EL (cell line): ENCODE results near the gene RNFT2.
A peak's percentile ranks its signal among the peaks of the same experiment; 100 is the strongest.
"Not testable (repeated sequence)": the region's sequence is repeated elsewhere in the genome, so short reads cannot be mapped to it uniquely, and the experiment has no call there.

Experiments
- DNase-seq: peaks from one replicate; pipeline ENCODE4 v3.0.0-alpha.2; 2016

Gene RNFT2

DNA sequence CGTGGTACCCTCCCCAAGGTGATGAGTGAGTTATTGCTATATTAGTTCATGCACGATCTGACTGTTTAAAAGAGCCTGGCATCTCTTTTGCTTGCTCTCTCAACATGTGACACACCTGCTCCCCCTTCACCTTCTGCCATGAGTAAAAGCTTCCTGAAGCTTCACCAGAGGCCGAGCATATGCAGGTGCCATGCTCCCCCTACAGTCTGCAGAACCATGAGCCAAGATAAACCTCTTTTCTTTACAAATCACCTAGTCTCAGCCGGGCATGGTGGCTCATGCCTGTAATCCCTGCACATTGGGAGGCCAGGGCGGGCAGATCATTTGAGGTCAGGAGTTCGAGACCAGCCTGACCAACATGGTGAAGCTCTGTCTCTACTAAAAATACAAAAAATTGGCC lies 61.8 kb downstream of the RNFT2 start:
- DNase-seq: no peak

DNA sequence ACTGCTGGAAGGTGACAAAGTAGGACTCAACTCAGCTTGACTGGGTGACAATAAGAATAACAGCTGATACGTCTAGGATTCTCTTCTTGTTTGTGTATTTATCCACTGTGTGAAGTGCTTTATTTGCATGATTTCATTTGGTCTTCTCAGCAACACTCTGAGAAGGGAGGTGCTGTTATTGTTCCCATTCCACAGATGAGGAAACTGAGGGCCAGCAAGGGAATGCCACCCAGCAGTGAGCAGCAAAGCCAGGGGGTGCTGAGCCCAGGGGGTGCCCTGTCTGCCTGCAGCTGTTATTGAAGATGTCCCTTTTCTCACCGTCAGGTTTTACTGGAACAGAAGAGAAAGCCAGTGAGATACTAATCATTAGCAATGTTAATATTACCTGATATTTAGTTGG lies 62.8 kb downstream of the RNFT2 start:
- DNase-seq: no peak

DNA sequence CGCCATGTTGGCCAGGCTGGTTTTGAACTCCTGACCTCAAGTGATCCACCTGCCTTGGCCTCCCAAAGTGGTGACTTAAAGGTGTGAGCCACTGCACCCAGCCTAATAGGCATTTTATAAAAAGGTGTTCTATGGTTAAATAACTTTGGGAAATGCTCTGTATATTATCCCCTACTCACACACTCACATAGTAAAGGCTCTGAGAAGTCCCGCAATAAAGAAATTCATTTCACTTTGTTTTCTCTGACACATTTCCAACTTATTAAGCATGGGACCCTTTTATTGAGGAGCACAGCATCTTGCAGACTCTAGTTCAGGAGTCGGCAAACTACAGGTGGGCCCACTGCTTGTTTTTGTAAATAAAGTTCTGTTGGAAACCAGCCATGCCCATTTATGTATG lies 63.9 kb downstream of the RNFT2 start:
- no peak for DNase-seq

DNA sequence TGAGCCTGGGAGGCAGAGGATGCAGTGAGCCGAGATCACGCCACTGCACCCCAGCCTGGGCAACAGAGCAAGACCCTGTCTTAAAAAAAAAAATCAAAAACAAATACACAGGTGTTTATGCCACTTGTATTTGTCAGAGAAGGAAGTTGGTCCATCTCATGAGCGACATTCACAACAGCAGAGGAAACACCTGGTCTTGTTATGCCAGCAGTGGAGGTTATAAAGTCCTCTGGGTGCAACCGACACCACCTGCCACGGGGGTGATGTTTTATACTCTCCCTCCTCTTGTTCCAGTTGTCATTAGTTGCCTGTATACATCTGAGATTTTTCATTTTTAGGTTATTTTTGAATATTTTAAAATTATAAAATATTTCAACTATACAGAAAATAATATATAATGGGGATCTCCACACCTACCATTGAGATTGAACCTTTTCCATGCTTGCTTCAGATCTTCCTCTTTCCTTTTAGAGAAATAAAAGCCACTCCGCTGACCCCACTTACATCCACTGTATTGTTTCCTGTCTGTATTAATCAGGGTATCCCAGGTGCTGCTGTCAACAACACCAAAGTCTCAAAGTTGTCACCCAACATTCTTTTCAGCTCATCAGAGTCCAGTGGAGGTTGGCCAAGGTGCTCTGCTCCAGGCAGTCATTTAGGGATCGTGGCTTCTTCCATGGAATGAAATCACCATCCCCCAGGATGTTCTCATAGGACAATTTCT lies 65.1 kb downstream of the RNFT2 start:
- no peak for DNase-seq

DNA sequence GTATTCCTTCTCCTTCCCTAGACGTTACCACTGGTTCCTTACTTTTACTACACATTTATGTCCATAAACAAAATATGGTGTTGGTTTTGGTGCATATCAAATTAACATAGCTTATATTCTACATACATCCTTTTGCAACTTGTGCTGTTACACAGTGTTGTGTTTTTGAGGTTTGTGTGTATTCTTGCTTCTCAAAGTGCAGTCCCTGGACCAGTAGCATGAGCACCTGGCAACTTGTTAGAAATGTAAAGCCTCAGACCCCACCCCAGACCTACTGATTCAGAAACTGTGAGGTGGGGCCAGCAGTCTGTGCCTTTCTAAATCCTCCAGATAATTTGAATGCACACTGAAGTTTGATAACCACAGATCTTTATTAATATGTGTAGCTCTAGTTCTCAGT lies 65.9 kb downstream of the RNFT2 start:
- DNase-seq: no peak

DNA sequence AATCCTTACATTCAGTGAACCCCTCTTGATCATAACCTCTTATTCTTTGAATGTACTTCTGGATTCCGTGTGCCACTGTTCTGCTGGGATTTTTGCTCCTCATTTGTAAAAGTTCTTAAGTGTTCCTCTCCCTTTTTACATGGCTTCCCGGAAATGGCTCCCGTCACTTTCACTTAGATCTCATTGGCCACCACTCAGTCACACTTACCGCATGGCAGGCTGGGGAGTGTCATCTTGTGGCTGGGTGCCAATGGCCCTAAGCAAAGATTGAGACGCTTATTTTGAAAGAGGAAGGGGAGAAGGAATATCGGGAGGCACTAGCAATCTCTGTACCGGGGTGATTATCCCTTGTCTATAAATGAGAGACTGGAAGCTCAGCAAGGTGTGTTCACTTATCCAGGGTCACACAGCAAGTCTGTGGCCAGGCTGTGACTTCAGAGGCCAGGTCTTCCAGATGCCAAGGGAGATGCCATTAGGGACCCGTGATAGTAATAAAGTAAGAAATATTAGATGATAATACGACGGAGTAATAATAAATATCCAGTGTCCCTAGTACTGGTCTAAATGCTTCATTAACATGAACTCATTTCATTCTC lies 68.8 kb downstream of the RNFT2 start:
- peak; percentile 9 for DNase-seq

DNA sequence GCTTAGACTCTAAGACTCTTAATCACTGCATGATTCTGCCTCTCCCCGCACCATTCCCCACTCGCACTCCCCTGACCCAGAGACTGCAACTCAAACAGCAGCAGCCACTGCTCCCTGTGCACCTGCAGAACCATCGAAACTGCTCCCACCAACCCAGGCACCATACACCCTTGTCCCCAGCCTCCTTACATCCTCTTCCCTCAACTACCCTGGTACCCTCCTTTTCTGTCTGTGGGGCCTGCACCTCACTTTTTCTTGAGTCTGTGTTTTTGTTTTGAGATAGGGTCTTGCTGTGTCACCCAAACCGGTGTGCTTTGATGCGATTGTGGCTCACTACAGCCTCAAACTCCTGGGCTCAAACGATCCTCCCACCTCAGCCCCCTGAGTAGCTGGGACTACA lies 69.4 kb downstream of the RNFT2 start:
- DNase-seq: no peak

DNA sequence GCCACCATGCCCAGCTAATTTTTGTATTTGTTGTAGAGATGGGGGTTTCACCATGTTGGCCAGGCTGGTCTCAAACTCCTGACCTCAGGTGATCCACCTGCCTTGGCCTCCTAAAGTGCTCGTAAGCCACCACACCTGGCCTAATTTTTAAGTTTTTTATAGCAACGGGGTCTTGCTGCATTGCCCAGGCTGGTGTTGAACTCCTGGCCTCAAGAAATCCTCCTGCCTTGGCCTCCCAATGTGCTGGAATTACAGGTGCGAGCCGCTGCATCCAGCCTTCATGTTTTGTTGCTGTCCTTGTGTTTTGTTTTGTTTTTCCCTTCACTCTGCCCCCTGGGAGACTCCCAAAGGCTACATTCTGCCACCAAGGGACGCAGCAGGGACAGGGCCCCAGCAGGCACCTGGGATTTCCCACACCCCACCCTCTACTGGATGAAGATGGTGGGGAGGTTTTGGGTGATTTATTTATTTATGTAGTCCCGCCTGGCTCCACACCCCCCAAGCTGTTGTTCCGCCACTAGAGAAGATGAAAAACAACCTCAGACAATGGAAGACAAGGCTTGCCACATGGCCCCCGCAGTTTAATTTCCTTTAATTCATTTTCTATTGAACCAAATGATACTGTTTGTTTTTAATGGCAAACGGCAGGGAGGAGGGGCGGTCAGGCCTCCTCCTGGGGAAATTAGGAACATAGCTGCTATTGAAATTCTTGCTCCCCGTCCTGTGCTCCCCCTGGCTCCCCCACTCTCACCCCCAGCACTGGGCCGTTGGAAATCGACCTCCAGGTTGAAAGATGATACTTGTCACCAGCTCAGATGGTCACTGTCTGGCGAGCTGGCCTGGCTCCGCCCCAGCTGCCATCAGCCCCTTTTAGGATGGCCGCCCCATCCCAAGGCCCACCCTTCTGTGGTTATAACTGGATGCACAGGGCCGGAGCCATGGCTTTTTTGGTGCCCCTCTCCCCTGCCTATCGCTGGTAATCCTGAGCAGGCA lies 70.3 kb downstream of the RNFT2 start:
- no peak for DNase-seq

DNA sequence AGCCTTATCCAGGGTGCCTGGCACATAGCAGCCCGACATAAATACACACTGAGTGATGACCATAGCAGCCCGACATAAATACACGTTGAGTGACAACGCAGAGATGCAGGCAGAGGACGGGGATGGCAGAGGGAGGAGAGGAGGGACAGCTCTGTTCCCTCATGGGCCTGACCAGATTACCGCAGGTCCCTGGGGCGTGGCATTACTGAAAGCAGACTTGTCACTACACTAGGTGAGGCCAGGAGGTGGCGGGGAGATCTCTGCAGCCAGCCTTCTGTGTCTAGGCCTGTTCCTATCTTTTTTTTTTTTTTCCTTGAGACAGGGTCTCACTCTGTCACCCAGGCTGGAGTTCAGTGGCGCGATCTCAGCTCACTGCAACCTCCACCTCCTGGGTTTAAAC lies 74.1 kb downstream of the RNFT2 start:
- DNase-seq: no peak

DNA sequence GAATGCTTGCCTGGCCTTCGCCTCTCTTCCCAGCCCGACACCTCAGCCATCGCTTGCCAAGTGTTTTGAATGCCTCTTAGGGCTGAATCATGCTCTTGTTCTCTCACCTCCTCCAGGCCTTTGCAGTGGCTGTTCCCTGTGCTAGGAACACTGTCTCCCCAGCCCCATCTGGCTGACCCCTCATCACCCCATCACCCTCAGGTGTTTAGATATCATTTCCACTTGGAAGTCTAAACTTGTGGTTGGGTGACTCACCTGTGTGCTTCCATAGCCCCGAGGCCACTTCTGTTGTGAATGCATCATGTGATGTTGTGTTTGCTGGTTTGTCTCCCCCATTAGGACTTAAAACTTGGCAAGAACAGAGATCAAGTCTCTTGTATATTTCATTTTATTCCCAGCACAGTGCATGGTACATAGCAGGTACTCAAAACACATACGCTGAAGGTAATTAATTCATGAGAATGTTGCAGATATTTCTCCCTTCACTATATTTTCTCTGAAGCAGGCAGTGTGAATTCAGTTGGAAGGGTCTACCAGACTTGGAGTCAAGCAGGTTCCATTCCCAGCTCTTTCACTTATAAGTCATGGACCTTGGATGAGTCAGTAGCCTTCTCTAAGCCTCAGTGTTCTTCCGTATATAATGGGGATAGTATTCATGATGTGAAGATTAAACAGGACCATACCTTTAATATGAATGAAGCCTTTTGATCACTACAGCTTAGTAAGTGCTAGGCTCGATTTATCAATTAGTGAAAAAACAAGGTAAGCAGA lies 75.3 kb downstream of the RNFT2 start:
- peak; percentile 18 for DNase-seq

DNA sequence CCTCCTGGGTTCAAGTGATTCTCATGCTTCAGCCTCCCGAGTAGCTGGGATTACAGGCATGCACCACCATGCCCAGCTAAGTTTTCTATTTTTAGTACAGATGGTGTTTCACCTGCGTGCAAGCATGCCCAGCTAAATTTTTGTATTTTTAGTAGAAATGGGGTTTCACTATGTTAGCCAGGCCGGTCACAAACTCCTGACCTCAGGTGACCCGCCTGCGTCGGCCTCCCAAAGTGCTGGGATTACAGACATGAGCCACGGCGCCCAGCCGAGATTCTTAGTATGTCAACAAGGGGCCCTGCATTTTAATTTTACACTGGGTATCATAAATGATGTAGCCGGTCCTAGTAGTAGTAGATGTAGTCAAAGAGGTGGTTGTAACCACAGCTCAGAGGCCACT lies 76.7 kb downstream of the RNFT2 start:
- not testable (repeated sequence) for DNase-seq

DNA sequence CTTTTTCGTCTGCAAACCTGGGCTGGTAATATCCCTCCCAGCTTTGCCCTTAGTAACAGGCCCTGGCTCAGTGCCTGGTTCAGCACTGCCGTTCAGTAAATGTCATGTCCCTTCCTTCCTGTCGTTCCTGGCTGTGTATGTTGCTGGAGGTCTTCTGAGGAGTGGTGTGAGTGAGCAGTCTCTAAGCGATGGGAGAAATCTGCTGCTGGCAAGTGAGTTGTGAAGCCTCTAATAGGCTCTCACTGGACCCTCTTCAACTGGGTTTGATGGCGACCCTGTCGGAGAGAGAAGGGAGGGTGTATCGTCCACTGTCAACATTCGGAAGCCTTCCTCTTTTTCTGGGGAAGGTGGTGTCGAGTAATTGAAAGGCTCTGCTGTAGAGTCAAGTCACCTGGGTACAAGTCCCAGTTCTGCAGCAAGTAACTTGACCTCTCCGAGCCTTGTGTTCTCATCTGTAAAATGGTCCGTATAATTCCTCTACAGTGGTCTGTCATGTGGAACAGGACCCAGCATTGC lies 80.3 kb downstream of the RNFT2 start:
- DNase-seq: peak; percentile 20

DNA sequence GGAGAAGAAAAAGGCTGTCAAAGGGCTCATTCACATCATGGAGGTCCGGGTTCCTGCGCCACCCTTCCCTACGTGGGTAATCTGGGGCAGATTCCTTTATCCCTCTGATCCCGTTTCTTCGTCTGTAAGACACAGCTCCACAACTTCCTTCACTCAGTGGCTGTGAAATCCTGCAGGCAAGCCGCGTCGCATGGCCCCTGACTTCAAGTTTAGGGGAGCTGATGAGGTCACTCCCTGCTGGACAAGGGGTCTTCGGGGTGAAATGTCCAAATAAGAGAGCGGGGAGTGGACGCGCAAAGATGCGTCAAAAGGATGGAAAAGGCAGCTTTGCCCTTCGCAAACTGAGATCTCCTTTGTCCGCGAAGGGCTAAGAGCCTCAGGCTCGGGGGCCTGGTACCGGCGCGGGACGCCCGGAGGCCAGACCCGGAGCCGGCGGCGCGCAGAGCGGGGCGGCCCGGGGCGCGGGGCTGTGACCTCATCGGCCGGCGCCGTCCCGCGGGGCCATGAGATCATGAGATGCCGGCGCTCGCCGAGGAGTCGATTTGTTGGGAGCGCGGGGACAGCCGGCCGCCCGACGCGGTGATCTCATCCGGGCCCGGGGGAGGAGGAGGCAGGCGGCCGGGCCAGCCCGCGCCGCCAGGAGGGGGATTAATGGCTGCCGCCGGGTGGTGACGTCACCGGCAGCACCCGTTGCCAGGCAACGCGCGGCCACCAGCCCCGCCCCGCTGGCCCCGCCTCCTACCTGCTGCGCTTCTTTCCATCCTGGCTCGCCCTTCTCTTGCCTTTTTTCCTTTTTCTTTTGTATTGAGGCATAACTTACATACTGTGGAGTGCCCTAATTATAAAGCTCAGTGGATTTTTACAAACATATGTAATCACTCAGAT lies 81.1 kb downstream of the RNFT2 start:
- peak; percentile 95 for DNase-seq

DNA sequence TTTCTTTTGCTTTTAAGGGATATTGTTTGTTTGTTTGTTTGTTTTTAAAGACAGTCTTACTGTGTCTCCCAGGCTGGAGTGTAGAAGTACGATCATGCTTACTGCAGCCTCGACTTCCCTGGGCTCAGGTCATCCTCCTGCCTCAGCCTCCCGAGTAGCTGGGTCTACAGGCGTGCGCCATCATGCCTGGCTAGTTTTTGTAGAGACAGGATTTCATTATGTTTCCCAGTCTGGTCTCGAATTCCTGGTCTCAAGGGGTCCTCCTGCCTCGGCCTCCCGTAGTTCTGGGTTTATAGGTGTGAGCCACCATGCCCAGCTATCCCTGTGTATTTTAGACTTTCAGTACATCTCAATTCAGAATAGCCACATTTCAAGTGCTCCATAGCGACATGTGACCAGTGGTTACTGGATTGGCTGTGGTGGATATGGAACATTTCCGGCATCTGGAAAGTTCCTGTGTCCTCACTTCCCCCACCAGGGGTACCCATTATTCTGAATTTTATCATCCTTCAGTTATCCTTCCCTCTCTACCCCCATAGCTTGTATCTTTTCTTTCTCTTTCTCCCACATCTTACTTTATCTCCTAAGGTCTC lies 82.0 kb downstream of the RNFT2 start:
- no peak for DNase-seq

DNA sequence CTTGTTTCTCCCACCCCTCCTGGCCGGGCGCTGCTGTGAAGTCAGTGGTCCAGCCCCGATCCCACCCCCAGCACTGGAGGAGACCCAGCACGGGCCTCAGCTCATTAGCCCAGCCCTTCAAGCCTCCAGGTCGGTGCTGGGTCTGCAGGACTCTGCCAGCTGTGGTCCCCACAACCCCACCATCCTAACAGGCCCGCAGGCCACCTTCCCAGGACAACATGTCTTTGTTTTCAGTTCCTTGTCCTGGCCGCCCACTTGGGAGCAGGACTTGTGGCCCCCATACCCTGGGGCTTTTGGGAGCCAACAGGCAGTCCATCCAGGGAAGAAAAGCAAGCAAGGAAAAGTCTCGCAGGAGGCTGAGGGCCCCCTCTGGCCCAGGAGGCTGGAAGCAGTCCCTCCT lies 83.2 kb downstream of the RNFT2 start:
- no peak for DNase-seq

DNA sequence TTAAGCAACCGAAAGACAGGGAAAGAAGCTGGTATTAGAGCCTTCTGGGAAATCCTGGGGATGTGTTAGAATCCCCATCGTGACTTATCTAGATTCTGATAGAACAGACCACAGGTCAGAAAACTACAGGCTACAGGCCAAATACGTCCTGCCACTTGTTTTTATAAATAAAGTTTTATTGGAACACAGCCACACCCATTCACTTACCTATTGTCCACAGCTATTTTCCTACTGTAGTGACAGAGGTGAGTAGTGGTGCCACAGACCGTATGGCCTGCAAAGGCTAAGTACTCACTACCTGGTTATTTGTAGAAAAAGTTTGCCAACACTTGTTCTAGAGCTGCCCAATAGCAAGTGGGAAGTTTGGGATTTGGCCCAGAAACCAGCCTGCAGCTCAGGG lies 89.3 kb downstream of the RNFT2 start:
- no peak for DNase-seq

DNA sequence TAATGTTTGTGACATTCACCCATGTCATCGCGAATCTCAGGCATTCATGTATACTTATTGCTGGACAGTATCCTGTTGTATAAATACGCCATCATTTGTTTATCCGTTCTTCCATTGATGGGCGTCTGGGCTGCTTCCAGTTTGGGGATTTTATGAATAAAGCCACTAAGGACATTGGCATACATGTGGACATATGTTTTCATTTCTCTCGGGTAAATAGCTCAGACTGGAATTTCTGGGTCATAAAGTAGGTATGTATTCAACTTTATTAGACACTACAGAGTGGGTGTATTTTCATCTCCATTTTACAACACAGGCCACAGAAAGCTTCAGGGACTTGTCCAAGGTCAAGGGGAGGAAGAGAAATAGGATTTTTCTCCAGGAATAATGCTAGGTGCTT lies 94.2 kb downstream of the RNFT2 start:
- no peak for DNase-seq

DNA sequence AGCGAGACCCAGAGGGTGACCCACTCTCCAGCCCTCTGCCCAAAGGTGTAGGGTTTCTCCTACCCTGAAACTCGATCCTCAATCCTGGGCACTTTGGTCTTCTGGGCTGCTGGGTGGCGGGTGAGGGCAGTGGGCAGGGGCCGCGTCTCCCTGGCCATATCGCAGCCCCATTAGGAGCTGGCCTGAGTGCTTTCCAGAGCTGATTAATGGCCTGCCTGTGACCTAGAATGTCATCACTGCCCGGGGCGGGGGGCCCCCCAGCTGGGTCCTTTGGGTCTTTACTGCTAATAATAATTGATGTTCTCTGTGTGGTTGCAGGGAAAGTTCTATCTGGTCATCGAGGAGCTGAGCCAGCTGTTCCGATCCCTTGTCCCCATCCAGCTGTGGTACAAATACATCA lies 95.4 kb downstream of the RNFT2 start:
- no peak for DNase-seq

DNA sequence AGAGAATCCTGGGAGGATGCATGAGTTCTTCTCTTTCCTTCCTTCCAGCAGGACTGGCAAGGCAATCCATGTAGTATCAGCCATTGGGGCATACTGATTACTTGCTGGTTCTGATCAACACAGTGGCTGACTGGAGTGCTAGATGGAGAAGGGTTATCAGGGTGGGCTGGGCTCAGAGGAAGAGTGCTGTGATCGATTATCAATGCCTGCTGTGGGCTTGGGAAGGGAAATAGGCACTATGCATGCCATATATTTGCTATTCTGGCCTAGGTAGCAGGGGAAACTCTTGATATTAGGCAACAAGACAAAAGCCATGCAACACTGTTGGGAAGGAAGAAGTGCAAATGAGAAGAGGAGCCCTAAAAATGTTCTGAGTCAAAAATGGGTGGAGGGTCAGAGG lies 97.4 kb downstream of the RNFT2 start:
- DNase-seq: no peak

DNA sequence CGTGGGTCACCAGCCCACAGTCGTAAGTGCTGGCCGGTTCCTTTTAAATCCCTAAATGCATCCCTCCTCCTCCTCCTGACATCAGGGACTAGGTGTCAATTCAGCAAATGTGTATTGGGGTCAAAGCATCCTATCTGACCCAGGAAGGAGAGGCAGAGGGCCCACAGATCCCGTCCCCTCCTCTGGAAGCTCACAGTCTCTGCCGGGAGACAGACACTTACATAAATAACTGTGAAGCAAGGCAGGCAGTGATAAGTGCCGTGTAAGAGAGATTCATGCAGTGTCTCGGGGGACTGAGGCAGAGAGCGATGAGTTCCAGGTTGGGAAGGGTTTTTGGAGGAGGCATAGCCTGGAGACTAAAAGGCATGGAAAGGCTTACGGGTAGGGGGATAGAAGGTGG lies 99.0 kb downstream of the RNFT2 start:
- DNase-seq: no peak

DNA sequence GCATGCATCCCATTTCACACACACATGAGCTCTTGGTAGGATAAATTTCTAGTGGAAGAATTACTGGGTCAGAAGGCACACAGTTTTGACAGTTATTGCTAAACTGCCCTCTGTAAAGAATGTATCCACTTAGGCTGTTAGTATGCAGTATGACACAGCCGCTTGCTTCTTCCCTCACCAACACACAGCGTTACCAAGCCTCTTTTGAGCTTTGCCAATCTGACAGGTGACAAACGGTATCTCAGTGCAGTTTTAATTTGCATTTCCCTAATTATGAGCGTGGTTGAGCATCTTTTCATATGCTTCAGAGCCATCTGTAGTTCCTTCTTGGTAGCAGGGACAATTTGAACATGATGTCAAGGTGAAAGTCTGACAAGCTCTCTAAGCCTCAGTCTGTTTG lies 100.2 kb downstream of the RNFT2 start:
- no peak for DNase-seq
